OCI-LY7 (cell line): ENCODE results near the gene KCNA4. TPM values are rescaled to one million over a fixed set of nuclear protein-coding genes. Genes with fewer than 3 reads are reported as not detected.
"Not testable (repeated sequence)": the region's sequence is repeated elsewhere in the genome, so short reads cannot be mapped to it uniquely, and the experiment has no call there.

Experiments
- BruUV-seq: library from RNA; stranded (reverse); fragments of 400-500 nt; replicated peaks from 2 replicates; lab custom pipeline; 2021; lab: Mats Ljungman, UMichigan
- CTCF ChIA-PET: fragments of 300-600 bp; sonication (Branson Sonifier 250); formaldehyde crosslinking; loops from one replicate; lab custom pipeline; 2022; ENCODE audit warnings: antibody characterized with exemption; ENCODE audit not compliant: unreplicated experiment; lab: Charles Lee
- POLR2A ChIA-PET: fragments of 300-600 bp; sonication (Branson Sonifier 250); formaldehyde crosslinking; loops from one replicate; lab custom pipeline; 2022; ENCODE audit warnings: antibody characterized with exemption; lab: Charles Lee
- DNase-seq: peaks from one replicate; pipeline ENCODE4 v3.0.0-alpha.2; 2015; ENCODE audit warnings: low spot score
- H2AFZ ChIP-seq: fragments of 200-600 bp; sonication (generic), shearing (Covaris generic); 2 replicates; pipeline ENCODE4 v1.6.1; 2014; ENCODE audit warnings: mild to moderate bottlenecking, antibody characterized with exemption, low read length, moderate library complexity
- H3K27ac ChIP-seq: fragments of 200-600 bp; sonication (generic); 2 replicates; pipeline ENCODE4 v1.5.1; 2014; ENCODE audit warnings: mixed run types, low read depth, mild to moderate bottlenecking, moderate library complexity, low read length, inconsistent platforms; ENCODE audit not compliant: poor library complexity, severe bottlenecking
- H3K36me3 ChIP-seq: fragments of 200-600 bp; sonication (generic); 2 replicates; pipeline ENCODE4 v1.6.1; 2014; ENCODE audit warnings: mild to moderate bottlenecking, antibody characterized with exemption, low read length, moderate library complexity, mixed read lengths; ENCODE audit not compliant: insufficient read depth
- H3K4me1 ChIP-seq: fragments of 200-600 bp; sonication (generic); 2 replicates; pipeline ENCODE4 v1.5.1; 2014; ENCODE audit warnings: mild to moderate bottlenecking, low read length; ENCODE audit not compliant: insufficient read depth, poor library complexity, severe bottlenecking
- H3K4me2 ChIP-seq: fragments of 200-600 bp; sonication (generic); 2 replicates; pipeline ENCODE4 v1.6.1; 2014; ENCODE audit warnings: mild to moderate bottlenecking, low read length
- H3K4me3 ChIP-seq: fragments of 200-600 bp; sonication (generic); 2 replicates; pipeline ENCODE4 v1.5.1; 2014; ENCODE audit warnings: mild to moderate bottlenecking, low read depth, low read length; ENCODE audit not compliant: poor library complexity, severe bottlenecking
- H3K79me2 ChIP-seq: fragments of 200-600 bp; sonication (generic); 2 replicates; pipeline ENCODE4 v1.6.1; 2016; ENCODE audit warnings: low read depth, mild to moderate bottlenecking, low read length, moderate library complexity, mixed read lengths; ENCODE audit not compliant: insufficient read depth
- H3K9me2 ChIP-seq: fragments of 200-600 bp; sonication (generic); 2 replicates; pipeline ENCODE4 v1.6.1; 2016; ENCODE audit warnings: mild to moderate bottlenecking, low read length, mixed read lengths; ENCODE audit not compliant: insufficient read depth
- H3K9me3 ChIP-seq: fragments of 200-600 bp; sonication (generic); 2 replicates; pipeline ENCODE4 v1.6.1; 2014; ENCODE audit warnings: mild to moderate bottlenecking, mixed run types, low read length, mixed read lengths
- H4K20me1 ChIP-seq: fragments of 200-600 bp; sonication (generic); 2 replicates; pipeline ENCODE4 v1.6.1; 2014; ENCODE audit warnings: mild to moderate bottlenecking, antibody characterized with exemption, low read length, moderate library complexity, mixed read lengths; ENCODE audit not compliant: insufficient read depth
- EZH2phosphoT487 ChIP-seq: fragments of 200-600 bp; sonication (generic); IDR thresholded peaks from 2 replicates; pipeline ENCODE4 v1.6.1; 2018; ENCODE audit warnings: low read depth, borderline replicate concordance, mild to moderate bottlenecking, mixed run types, antibody characterized with exemption, low read length, moderate library complexity, mixed read lengths
- intact Hi-C: fragments of 100-400 bp; cut with micrococcal nuclease; formaldehyde crosslinking; loops from one replicate; pipeline ENCODE4 v1.10.0; 2022; ENCODE audit not compliant: unreplicated experiment
- total RNA-seq, 2 experiments: library from RNA; depleted of rRNA in 1 of 2; stranded (reverse); fragments of >200 nt in 1 of 2; shearing (Covaris generic) in 1 of 2; gene quantifications; 2 replicates each; pipeline ENCODE4 v1.2.3, GENCODE V29; 2014 to 2022
- TF ChIP-seq, protein P1 (sequence below): fragments of 200-600 bp; sonication (generic); conservative IDR thresholded peaks from 2 replicates; pipeline ENCODE4 v1.5.1; 2014; ENCODE audit warnings: mild to moderate bottlenecking, antibody characterized with exemption, low read length, moderate library complexity, mixed read lengths

The KCNA4 gene
- total RNA-seq, 2 experiments from 2014 or later, result not detected

GRCh38 chr11:29978549-29978948 lies 38.3 kb downstream of the KCNA4 start:
- H3K9me3 ChIP-seq, result no peaks in the 10 kb centered on the region
- H3K4me2 ChIP-seq, result no peak overlapping the region
- no peaks in the 10 kb centered on the region for H3K79me2 ChIP-seq
- POLR2A ChIA-PET, result no interaction called here
- no peaks in the 10 kb centered on the region for H3K4me1 ChIP-seq
- no peak for TF ChIP-seq EZH2phosphoT487
- TF ChIP-seq, protein P1, sequence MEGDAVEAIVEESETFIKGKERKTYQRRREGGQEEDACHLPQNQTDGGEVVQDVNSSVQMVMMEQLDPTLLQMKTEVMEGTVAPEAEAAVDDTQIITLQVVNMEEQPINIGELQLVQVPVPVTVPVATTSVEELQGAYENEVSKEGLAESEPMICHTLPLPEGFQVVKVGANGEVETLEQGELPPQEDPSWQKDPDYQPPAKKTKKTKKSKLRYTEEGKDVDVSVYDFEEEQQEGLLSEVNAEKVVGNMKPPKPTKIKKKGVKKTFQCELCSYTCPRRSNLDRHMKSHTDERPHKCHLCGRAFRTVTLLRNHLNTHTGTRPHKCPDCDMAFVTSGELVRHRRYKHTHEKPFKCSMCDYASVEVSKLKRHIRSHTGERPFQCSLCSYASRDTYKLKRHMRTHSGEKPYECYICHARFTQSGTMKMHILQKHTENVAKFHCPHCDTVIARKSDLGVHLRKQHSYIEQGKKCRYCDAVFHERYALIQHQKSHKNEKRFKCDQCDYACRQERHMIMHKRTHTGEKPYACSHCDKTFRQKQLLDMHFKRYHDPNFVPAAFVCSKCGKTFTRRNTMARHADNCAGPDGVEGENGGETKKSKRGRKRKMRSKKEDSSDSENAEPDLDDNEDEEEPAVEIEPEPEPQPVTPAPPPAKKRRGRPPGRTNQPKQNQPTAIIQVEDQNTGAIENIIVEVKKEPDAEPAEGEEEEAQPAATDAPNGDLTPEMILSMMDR, result no peak
- no peak for DNase-seq
- no peak overlapping the region for H3K27ac ChIP-seq
- no peak overlapping the region for H3K4me3 ChIP-seq
- BruUV-seq, result no TSS peak
- no peaks in the 10 kb centered on the region for H3K9me2 ChIP-seq
- CTCF ChIA-PET, result no interaction called here
- no peaks in the 10 kb centered on the region for H4K20me1 ChIP-seq
- no peaks in the 10 kb centered on the region for H3K36me3 ChIP-seq
- no peak overlapping the region for H2AFZ ChIP-seq
- intact Hi-C loops, result no loop called here

- H4K20me1 ChIP-seq, H3K36me3 ChIP-seq, H3K27ac ChIP-seq, H2AFZ ChIP-seq, H3K79me2 ChIP-seq, H3K4me3 ChIP-seq, DNase-seq, POLR2A ChIA-PET, H3K4me1 ChIP-seq, CTCF ChIA-PET, H3K9me3 ChIP-seq, BruUV-seq, intact Hi-C loops, H3K4me2 ChIP-seq, H3K9me2 ChIP-seq: not testable (repeated sequence)
Observed at GRCh38 chr11:29975580-29975979, 41.2 kb downstream of the KCNA4 start.

- BruUV-seq, result no TSS peak
- H3K9me2 ChIP-seq, result no peaks in the 10 kb centered on the region
- H3K4me2 ChIP-seq, result no peak overlapping the region
- CTCF ChIA-PET, result no interaction called here
- intact Hi-C loops, result no loop called here
- no peak for DNase-seq
- no peaks in the 10 kb centered on the region for H3K79me2 ChIP-seq
- H3K9me3 ChIP-seq, result no peaks in the 10 kb centered on the region
- TF ChIP-seq, protein P1, result no peak
- TF ChIP-seq EZH2phosphoT487, result no peak
- no peak overlapping the region for H3K4me3 ChIP-seq
- POLR2A ChIA-PET, result no interaction called here
- no peak overlapping the region for H3K27ac ChIP-seq
- H3K36me3 ChIP-seq, result no peaks in the 10 kb centered on the region
- H4K20me1 ChIP-seq, result no peaks in the 10 kb centered on the region
- H3K4me1 ChIP-seq, result no peaks in the 10 kb centered on the region
- H2AFZ ChIP-seq, result no peak overlapping the region
Observed at GRCh38 chr11:29963796-29964195, 53.0 kb downstream of the KCNA4 start.
